SU-DHL-6 (cell line): ENCODE measurements around the gene SPOCD1.

Source experiments
- H2AFZ ChIP-seq: fragments of 200-600 bp; sonication (generic); 2 replicates; pipeline ENCODE4 v1.6.1; 2014; ENCODE audit warnings: low read depth, mild to moderate bottlenecking, moderate library complexity, mixed read lengths, antibody characterized with exemption, low read length; ENCODE audit not compliant: severe bottlenecking
- H3F3A ChIP-seq: fragments of 200-600 bp; shearing (Covaris generic); 2 replicates; pipeline ENCODE4 v1.6.0; 2016; ENCODE audit warnings: antibody characterized with exemption, mild to moderate bottlenecking; ENCODE audit not compliant: insufficient read depth
- H3K27ac ChIP-seq: fragments of 200-600 bp; sonication (generic); 2 replicates; pipeline ENCODE4 v1.5.1; 2016; ENCODE audit warnings: low read depth, mild to moderate bottlenecking, low read length, moderate library complexity, mixed read lengths
- H3K27me3 ChIP-seq: fragments of 200-600 bp; sonication (generic), shearing (Covaris generic); 2 replicates; pipeline ENCODE4 v1.6.0; 2014; ENCODE audit warnings: mild to moderate bottlenecking, low read length
- H3K36me3 ChIP-seq: fragments of 200-600 bp; sonication (generic); 2 replicates; pipeline ENCODE4 v1.6.1; 2014; ENCODE audit warnings: mild to moderate bottlenecking, low read length, mixed read lengths
- H3K4me2 ChIP-seq: fragments of 300-600, 200-600 bp; shearing (Covaris generic), sonication (generic); 2 replicates; pipeline ENCODE4 v1.6.0; 2014; ENCODE audit warnings: low read length, low read depth, mild to moderate bottlenecking; ENCODE audit not compliant: poor library complexity, severe bottlenecking
- H3K4me3 ChIP-seq: fragments of 200-600 bp; sonication (generic); 2 replicates; pipeline ENCODE4 v1.5.1; 2014; ENCODE audit warnings: antibody characterized with exemption, low read length, mild to moderate bottlenecking, mixed read lengths; ENCODE audit not compliant: insufficient read depth, poor library complexity, severe bottlenecking
- H3K79me2 ChIP-seq: fragments of 200-600 bp; sonication (generic); 2 replicates; pipeline ENCODE4 v1.6.1; 2014; ENCODE audit warnings: mild to moderate bottlenecking, low read length, moderate library complexity; ENCODE audit not compliant: insufficient read depth
- H3K9ac ChIP-seq: fragments of 200-600 bp; sonication (generic); 2 replicates; pipeline ENCODE4 v1.7.0; 2014; ENCODE audit warnings: mild to moderate bottlenecking, low read length
- H3K9me2 ChIP-seq: fragments of 200-600 bp; sonication (generic); replicated peaks from 2 replicates; pipeline ENCODE4 v1.6.1; 2014; ENCODE audit warnings: low read length; ENCODE audit not compliant: insufficient read depth
- H3K9me3 ChIP-seq: fragments of 200-600 bp; sonication (generic); 2 replicates; pipeline ENCODE4 v1.6.1; 2014; ENCODE audit warnings: low read length, mixed read lengths; ENCODE audit not compliant: insufficient read depth
- H4K20me1 ChIP-seq: fragments of 200-600 bp; sonication (generic); 2 replicates; pipeline ENCODE4 v1.6.1; 2014; ENCODE audit warnings: low read depth, mild to moderate bottlenecking, antibody characterized with exemption, low read length, moderate library complexity, mixed read lengths
- EZH2phosphoT487 ChIP-seq: fragments of 200-600 bp; sonication (generic), shearing (Covaris generic); conservative IDR thresholded peaks from 2 replicates; pipeline ENCODE4 v1.6.1; 2018; ENCODE audit warnings: mild to moderate bottlenecking, antibody characterized with exemption, low read length, moderate library complexity, mixed read lengths
- TF ChIP-seq, protein P1 (sequence below): fragments of 200-600 bp; sonication (generic); IDR thresholded peaks from one replicate; pipeline ENCODE4 v1.5.1; 2017; ENCODE audit warnings: antibody characterized with exemption, mild to moderate bottlenecking, low read length, moderate library complexity; ENCODE audit not compliant: insufficient read depth, poor library complexity, severe bottlenecking

SPOCD1 gene

DNA sequence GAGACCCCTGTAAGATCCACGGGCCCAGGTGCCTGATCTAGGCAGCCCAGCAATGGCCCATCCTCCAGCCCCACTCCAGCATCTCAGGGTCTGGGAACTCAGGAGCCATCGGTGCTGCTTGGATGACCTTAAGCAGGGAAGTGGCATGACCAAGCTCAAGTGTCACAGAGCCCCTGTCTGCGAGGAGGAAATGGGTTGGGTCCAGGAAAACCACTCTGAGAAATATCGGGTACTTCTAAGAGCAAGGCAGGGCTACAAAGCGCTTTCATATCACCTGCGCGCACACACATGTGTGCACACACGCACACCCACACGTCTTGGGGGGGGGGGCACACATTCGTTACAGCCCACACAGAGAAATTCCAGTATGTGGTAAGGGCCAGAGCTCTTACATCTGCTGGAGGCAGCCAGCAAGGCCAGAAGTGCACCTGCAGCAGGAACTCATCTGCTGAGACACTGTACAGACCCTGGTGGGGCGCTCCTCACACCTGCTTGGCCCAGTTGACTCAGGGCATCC is 32.6 kb upstream of the SPOCD1 start:
- TF ChIP-seq EZH2phosphoT487: no peak
- Histone ChIP-seq H3K9me2 (no peaks in the 10 kb centered on the region), H3K9me3 (no peaks in the 10 kb centered on the region), H4K20me1 (no peaks in the 10 kb centered on the region), H3K4me2 (peak overlapping the region; percentile 33), H3K9ac (no peak overlapping the region), H2AFZ (no peak overlapping the region), H3K79me2 (no peaks in the 10 kb centered on the region), H3K27me3 (no peaks in the 10 kb centered on the region), H3K36me3 (no peaks in the 10 kb centered on the region), H3K27ac (no peak overlapping the region), H3K4me3 (no peak overlapping the region), H3F3A (peaks cover 7% of the 10 kb centered on the region; the same call in 1 of the 2 replicates)

- no peak overlapping the region for H2AFZ ChIP-seq
- TF ChIP-seq, protein P1, sequence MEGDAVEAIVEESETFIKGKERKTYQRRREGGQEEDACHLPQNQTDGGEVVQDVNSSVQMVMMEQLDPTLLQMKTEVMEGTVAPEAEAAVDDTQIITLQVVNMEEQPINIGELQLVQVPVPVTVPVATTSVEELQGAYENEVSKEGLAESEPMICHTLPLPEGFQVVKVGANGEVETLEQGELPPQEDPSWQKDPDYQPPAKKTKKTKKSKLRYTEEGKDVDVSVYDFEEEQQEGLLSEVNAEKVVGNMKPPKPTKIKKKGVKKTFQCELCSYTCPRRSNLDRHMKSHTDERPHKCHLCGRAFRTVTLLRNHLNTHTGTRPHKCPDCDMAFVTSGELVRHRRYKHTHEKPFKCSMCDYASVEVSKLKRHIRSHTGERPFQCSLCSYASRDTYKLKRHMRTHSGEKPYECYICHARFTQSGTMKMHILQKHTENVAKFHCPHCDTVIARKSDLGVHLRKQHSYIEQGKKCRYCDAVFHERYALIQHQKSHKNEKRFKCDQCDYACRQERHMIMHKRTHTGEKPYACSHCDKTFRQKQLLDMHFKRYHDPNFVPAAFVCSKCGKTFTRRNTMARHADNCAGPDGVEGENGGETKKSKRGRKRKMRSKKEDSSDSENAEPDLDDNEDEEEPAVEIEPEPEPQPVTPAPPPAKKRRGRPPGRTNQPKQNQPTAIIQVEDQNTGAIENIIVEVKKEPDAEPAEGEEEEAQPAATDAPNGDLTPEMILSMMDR: no peak
- TF ChIP-seq EZH2phosphoT487: no peak
- no peaks in the 10 kb centered on the region for H3K9me2 ChIP-seq
These were observed 30.7 kb upstream of the SPOCD1 start for GRCh38 chr1:31846484-31846883.

GRCh38 chr1:31843506-31843905 is 27.7 kb upstream of the SPOCD1 start:
- Histone ChIP-seq H4K20me1 (no peaks in the 10 kb centered on the region), H3F3A (peaks cover 5% of the 10 kb centered on the region; the same call in 1 of the 2 replicates), H3K9ac (no peak overlapping the region), H3K9me3 (no peaks in the 10 kb centered on the region), H2AFZ (no peak overlapping the region), H3K4me2 (no peak overlapping the region), H3K79me2 (no peaks in the 10 kb centered on the region), H3K4me3 (no peak overlapping the region), H3K27ac (no peak overlapping the region), H3K27me3 (no peaks in the 10 kb centered on the region), H3K36me3 (no peaks in the 10 kb centered on the region), H3K9me2 (no peaks in the 10 kb centered on the region)
- TF ChIP-seq, protein P1: no peak
- no peak for TF ChIP-seq EZH2phosphoT487

More at GRCh38 chr1:31846484-31846883, 30.7 kb upstream of the SPOCD1 start:
- Histone ChIP-seq H3K9ac (no peak overlapping the region), H3K9me3 (no peaks in the 10 kb centered on the region), H3K4me2 (no peak overlapping the region), H4K20me1 (no peaks in the 10 kb centered on the region), H3K4me3 (no peak overlapping the region), H3F3A (peaks cover 7% of the 10 kb centered on the region; the same call in 1 of the 2 replicates), H3K27me3 (no peaks in the 10 kb centered on the region), H3K27ac (no peak overlapping the region), H3K79me2 (no peaks in the 10 kb centered on the region), H3K36me3 (no peaks in the 10 kb centered on the region)

DNA sequence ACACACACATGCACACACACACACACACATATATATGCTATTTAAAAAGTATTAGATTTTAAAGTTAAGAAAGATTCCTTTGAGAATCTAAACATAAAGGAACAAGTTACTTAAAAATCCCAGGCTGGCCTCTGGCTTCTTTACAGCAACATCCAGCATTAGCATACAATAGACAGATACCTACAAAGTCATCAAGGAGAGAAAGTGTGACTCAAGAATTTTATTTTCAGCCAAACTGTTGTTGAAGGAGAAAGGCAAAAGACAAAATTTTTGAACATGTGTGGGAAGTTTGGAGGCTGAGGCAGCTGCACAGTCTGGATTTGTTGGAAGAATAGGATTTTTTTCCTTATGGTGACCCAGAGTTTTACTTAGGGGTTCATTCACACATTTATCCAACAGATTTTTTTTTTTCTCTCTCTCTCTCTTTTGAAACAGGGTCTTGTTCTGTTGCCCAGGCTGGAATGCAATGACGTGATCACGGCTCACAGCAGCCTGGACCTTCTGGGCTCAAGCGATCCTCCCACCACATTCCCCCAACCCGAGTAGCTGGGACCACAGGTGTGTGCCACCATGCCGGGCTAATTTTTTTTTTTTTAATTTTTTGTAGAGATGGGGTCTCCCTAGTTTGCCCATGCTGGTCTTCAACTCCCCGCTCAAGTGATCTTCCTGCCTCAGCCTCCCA is 24.0 kb upstream of the SPOCD1 start:
- no peak overlapping the region for H2AFZ ChIP-seq
- peaks cover 1% of the 10 kb centered on the region; the same call in 1 of the 2 replicates for H3F3A ChIP-seq
- H3K4me3 ChIP-seq: no peak overlapping the region
- H3K9ac ChIP-seq: no peak overlapping the region
- H3K27me3 ChIP-seq: no peaks in the 10 kb centered on the region
- H3K9me3 ChIP-seq: no peaks in the 10 kb centered on the region
- TF ChIP-seq, protein P1: no peak
- TF ChIP-seq EZH2phosphoT487: no peak
- no peaks in the 10 kb centered on the region for H3K79me2 ChIP-seq
- no peak overlapping the region for H3K27ac ChIP-seq
- no peaks in the 10 kb centered on the region for H4K20me1 ChIP-seq
- H3K4me2 ChIP-seq: no peak overlapping the region
- no peaks in the 10 kb centered on the region for H3K9me2 ChIP-seq
- no peaks in the 10 kb centered on the region for H3K36me3 ChIP-seq
